T-helper 17 cell (primary cell): ENCODE data around the gene LMAN2L. TPM values are rescaled to one million over a fixed set of nuclear protein-coding genes. Genes with fewer than 3 reads are reported as not detected.

ENCODE experiments used
- ATAC-seq: fragments of 150-1000 bp; cut with Tn5 transposase; 2 replicates; pipeline ENCODE4 v1.10.0; 2021; ENCODE audit warnings: mild to moderate bottlenecking, moderate library complexity
- DNase-seq, 3 donors: peaks; one replicate each; pipeline versions ENCODE4 v3.0.0 to v3.0.0-alpha.2; 2020 to 2021
- H3K9me3 ChIP-seq: one replicate; pipeline ENCODE4 v1.7.0; 2013; ENCODE audit warnings: low read length, mild to moderate bottlenecking; ENCODE audit not compliant: control insufficient read depth, poor library complexity, severe bottlenecking
- H3K27ac Mint-ChIP-seq: one replicate; pipeline ENCODE4 v1.8.0; 2022; ENCODE audit warnings: mild to moderate bottlenecking, moderate library complexity, mixed read lengths
- H3K27me3 Mint-ChIP-seq: one replicate; pipeline ENCODE4 v1.8.0; 2022; ENCODE audit warnings: mixed read lengths
- H3K36me3 Mint-ChIP-seq: one replicate; pipeline ENCODE4 v1.8.0; 2022; ENCODE audit warnings: low read depth, mixed read lengths
- H3K4me1 Mint-ChIP-seq: one replicate; pipeline ENCODE4 v1.8.0; 2022; ENCODE audit warnings: mild to moderate bottlenecking, mixed read lengths
- H3K4me3 Mint-ChIP-seq: one replicate; pipeline ENCODE4 v1.8.0; 2022; ENCODE audit warnings: mild to moderate bottlenecking, moderate library complexity, mixed read lengths
- total RNA-seq, 4 donors: library from RNA in 2 of 4; stranded (reverse) in 2 of 4; gene quantifications; one replicate each; pipeline ENCODE4 v1.2.3 and lab custom pipeline; 2022 to 2026

Gene LMAN2L
- total RNA-seq, 2 donors from 2014 or later: 3.6 to 7.1 TPM

DNA sequence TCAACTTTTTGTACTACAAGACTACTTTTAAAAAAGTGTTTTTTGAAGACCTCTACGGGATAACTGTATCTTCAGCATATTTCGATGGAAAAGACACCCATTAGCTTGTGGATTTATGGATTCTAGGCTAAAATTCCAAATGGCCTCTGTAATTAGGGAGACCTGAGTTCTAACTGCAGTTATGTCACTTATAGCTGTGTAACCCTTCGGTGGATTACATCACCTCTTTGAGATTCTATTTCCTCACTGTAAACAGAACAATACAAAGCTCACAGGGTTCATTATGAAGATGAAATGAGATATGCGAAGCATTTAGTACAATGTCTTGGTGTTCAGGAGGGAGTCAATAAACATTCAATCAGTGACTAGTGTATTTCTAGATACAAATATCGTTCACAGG, 24.2 kb downstream of the LMAN2L start:
- no peak for ATAC-seq
- H3K9me3 ChIP-seq: no peaks in the 10 kb centered on the region
- Mint-ChIP-seq H3K27me3 (no peaks in the 10 kb centered on the region), H3K27ac (no peak overlapping the region), H3K36me3 (peaks cover 11% of the 10 kb centered on the region), H3K4me1 (peaks cover 10% of the 10 kb centered on the region), H3K4me3 (no peak overlapping the region)
- no peak for DNase-seq

GRCh38 chr2:96710985-96711384, 28.9 kb downstream of the LMAN2L start:
- Mint-ChIP-seq H3K27ac (no peak overlapping the region), H3K36me3 (peaks cover 11% of the 10 kb centered on the region), H3K4me3 (no peak overlapping the region), H3K4me1 (peaks cover 5% of the 10 kb centered on the region), H3K27me3 (no peaks in the 10 kb centered on the region)
- no peaks in the 10 kb centered on the region for H3K9me3 ChIP-seq
- ATAC-seq: no peak
- DNase-seq: no peak

GRCh38 chr2:96703021-96703751, 36.7 kb downstream of the LMAN2L start:
- no peaks in the 10 kb centered on the region for H3K9me3 ChIP-seq
- DNase-seq (no peak), ATAC-seq (no peak)
- Mint-ChIP-seq H3K4me1 (peaks cover 6% of the 10 kb centered on the region), H3K4me3 (no peak overlapping the region), H3K27me3 (no peaks in the 10 kb centered on the region), H3K27ac (no peak overlapping the region), H3K36me3 (no peaks in the 10 kb centered on the region)

DNA sequence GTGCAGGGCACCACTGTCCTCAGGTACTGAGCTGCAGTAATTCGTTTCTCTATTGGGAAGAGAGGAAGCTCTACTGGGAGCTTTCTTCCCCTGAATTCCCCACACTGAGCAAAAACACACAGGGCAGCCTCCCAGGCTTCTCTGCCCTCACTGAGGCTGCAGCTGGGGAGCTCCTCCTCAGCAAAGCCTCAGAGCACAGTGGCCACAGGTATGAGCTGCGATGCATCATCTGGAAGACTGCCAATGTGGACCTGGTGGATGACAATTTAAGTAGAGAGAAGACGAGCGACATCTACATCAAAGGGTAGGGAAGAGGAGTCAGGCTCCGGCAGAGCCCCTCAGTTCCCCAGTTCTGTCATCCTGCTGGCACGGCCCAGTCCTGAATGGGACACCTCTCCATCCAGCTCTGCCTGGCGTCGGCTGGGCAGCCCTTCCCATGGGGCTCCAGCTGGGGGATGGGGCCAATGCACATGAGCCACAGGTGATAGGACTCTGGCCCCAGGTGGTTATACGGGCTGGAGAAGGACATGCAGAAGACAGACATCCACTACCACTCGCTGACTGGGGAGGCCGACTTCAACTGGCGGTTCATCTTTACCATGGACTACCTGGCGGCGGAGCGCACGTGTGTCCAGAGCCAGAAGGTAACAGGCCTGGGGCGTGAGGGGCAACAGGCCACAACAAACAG, 37.6 kb downstream of the LMAN2L start:
- H3K27me3 Mint-ChIP-seq: no peaks in the 10 kb centered on the region
- H3K4me1 Mint-ChIP-seq: peaks cover 6% of the 10 kb centered on the region
- H3K27ac Mint-ChIP-seq: no peak overlapping the region
- ATAC-seq (no peak), DNase-seq (no peak)
- no peak overlapping the region for H3K4me3 Mint-ChIP-seq
- H3K36me3 Mint-ChIP-seq: no peaks in the 10 kb centered on the region
- no peaks in the 10 kb centered on the region for H3K9me3 ChIP-seq

GRCh38 chr2:96701636-96702035, 38.2 kb downstream of the LMAN2L start:
- no peaks in the 10 kb centered on the region for H3K9me3 ChIP-seq
- Mint-ChIP-seq H3K4me1 (peaks cover 6% of the 10 kb centered on the region), H3K27ac (no peak overlapping the region), H3K27me3 (no peaks in the 10 kb centered on the region), H3K36me3 (no peaks in the 10 kb centered on the region), H3K4me3 (no peak overlapping the region)
- ATAC-seq (no peak), DNase-seq (no peak)

DNA sequence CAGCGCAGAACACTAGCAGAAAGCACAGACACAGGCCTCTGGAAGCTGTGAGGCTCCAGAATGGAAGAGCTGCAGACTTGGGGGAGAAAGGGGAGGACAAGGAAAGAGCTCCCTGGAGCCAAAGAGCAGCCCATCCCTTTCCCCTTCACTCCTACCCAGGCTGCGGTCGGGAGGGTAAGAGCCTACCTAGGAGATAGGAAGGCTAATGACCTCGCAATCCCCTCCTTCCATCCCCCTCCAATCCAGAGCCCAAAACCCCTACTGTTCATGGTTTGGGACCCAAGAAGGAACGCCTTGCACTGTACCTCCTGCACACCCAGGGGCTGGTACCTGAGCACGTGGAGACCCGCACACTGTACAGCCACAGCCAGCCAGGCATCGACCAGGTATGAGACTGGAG, 39.8 kb downstream of the LMAN2L start:
- Mint-ChIP-seq H3K27ac (peak overlapping the region; percentile 14), H3K27me3 (no peaks in the 10 kb centered on the region), H3K36me3 (no peaks in the 10 kb centered on the region), H3K4me1 (peaks cover 6% of the 10 kb centered on the region), H3K4me3 (no peak overlapping the region)
- no peak for DNase-seq
- no peaks in the 10 kb centered on the region for H3K9me3 ChIP-seq
- ATAC-seq: no peak

DNA sequence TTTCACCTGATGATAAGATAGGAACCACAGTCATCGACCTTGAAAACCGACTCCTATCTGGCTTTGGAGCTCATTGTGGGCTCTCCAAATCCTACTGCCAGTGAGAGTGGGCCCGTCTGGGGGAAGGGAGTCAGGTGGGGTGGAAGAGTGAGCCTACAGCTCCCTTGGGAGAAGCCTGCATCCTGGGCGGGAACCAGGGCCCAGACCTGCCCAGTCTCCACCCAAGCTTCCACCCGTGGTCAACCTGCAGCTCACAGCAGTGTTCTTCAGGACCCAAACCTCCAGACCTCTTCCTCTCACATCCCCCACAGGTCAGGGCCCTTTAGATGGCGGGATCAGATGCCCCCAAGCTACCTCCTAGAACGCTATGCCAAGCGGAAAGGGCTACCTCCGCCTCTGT, 40.2 kb downstream of the LMAN2L start:
- Mint-ChIP-seq H3K36me3 (no peaks in the 10 kb centered on the region), H3K4me1 (peaks cover 6% of the 10 kb centered on the region), H3K27ac (no peak overlapping the region), H3K27me3 (no peaks in the 10 kb centered on the region), H3K4me3 (no peak overlapping the region)
- DNase-seq (no peak), ATAC-seq (no peak)
- H3K9me3 ChIP-seq: no peaks in the 10 kb centered on the region

- Mint-ChIP-seq H3K36me3 (no peaks in the 10 kb centered on the region), H3K4me1 (peaks cover 2% of the 10 kb centered on the region), H3K27ac (no peak overlapping the region), H3K4me3 (no peak overlapping the region), H3K27me3 (no peaks in the 10 kb centered on the region)
- no peak for DNase-seq
- H3K9me3 ChIP-seq: no peaks in the 10 kb centered on the region
- no peak for ATAC-seq
Observed at GRCh38 chr2:96699021-96699420, 40.8 kb downstream of the LMAN2L start.

- ATAC-seq: no peak
- no peaks in the 10 kb centered on the region for H3K9me3 ChIP-seq
- H3K36me3 Mint-ChIP-seq: no peaks in the 10 kb centered on the region
- H3K4me1 Mint-ChIP-seq: peaks cover 2% of the 10 kb centered on the region
- no peak overlapping the region for H3K4me3 Mint-ChIP-seq
- H3K27me3 Mint-ChIP-seq: no peaks in the 10 kb centered on the region
- no peak for DNase-seq
- H3K27ac Mint-ChIP-seq: no peak overlapping the region
Observed at GRCh38 chr2:96698221-96698861, 41.5 kb downstream of the LMAN2L start.

DNA sequence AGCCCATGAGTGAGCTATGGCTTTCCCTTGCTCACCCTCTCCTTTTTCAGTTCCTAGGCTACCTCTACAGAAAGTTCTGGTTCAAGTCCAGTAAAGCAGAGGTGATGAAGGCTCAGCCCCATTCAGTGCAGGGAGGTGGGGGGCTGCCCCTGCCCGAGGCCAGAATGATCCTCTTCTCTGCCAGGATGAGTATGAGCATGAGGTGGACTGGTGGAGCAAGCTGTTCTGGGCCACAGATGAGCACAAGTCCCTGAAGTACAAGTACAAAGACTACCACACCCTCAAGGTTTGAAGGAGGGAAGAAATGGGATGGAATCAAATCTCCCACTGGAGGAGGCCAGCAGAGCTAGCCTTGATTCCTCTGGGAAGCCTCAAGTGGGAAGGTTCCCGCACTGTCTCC, 42.4 kb downstream of the LMAN2L start:
- H3K4me3 Mint-ChIP-seq: no peak overlapping the region
- H3K4me1 Mint-ChIP-seq: peaks cover 2% of the 10 kb centered on the region
- no peak overlapping the region for H3K27ac Mint-ChIP-seq
- H3K36me3 Mint-ChIP-seq: no peaks in the 10 kb centered on the region
- ATAC-seq (no peak), DNase-seq (no peak)
- no peaks in the 10 kb centered on the region for H3K9me3 ChIP-seq
- no peaks in the 10 kb centered on the region for H3K27me3 Mint-ChIP-seq

DNA sequence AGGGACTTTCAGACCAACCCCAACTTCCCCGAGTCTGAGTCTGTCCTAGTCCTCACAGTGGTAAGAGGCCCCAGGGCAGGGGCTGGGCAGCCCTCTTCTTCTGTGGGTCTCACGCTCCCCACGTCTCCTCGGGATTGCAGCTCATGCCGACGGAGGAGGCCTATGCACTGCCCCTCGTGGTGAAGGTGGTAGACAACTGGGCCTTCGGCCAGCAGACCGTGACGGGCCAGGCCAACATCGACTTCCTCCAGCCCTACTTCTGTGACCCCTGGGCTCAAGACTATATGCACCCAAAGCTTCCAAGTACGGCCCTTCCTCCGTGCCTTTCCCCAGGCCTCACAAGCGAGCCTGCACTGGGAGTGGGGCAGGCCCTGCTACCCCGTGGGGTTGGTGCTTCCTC, 44.3 kb downstream of the LMAN2L start:
- H3K27ac Mint-ChIP-seq: no peak overlapping the region
- H3K9me3 ChIP-seq: no peaks in the 10 kb centered on the region
- H3K4me3 Mint-ChIP-seq: no peak overlapping the region
- ATAC-seq (no peak), DNase-seq (no peak)
- H3K36me3 Mint-ChIP-seq: no peaks in the 10 kb centered on the region
- peaks cover 2% of the 10 kb centered on the region for H3K4me1 Mint-ChIP-seq
- no peaks in the 10 kb centered on the region for H3K27me3 Mint-ChIP-seq

GRCh38 chr2:96694816-96695455, 44.9 kb downstream of the LMAN2L start:
- no peaks in the 10 kb centered on the region for H3K27me3 Mint-ChIP-seq
- H3K9me3 ChIP-seq: no peaks in the 10 kb centered on the region
- H3K36me3 Mint-ChIP-seq: no peaks in the 10 kb centered on the region
- no peak overlapping the region for H3K4me3 Mint-ChIP-seq
- H3K27ac Mint-ChIP-seq: no peak overlapping the region
- DNase-seq: no peak
- peaks cover 2% of the 10 kb centered on the region for H3K4me1 Mint-ChIP-seq
- ATAC-seq: no peak

- DNase-seq (no peak), ATAC-seq (no peak)
- no peaks in the 10 kb centered on the region for H3K9me3 ChIP-seq
- Mint-ChIP-seq H3K4me3 (no peak overlapping the region), H3K36me3 (no peaks in the 10 kb centered on the region), H3K27me3 (no peaks in the 10 kb centered on the region), H3K4me1 (no peaks in the 10 kb centered on the region), H3K27ac (no peak overlapping the region)
Observed at GRCh38 chr2:96694279-96694678, 45.6 kb downstream of the LMAN2L start.
